HG03575 (cell line): Measurements from ENCODE around the gene P4HA3.
"Not testable (repeated sequence)": the region's sequence is repeated elsewhere in the genome, so short reads cannot be mapped to it uniquely, and the experiment has no call there.

Experiments
- ATAC-seq: cut with Tn5 transposase; IDR thresholded peaks from one replicate; pipeline ENCODE4 v1.9.1; 2021; ENCODE audit not compliant: unreplicated experiment, insufficient number of reproducible peaks, low FRiP score; ENCODE audit errors: extremely low read depth

Gene P4HA3

GRCh38 chr11:74311352-74311926 lies at the start of gene P4HA3:
TSS of gene P4HA3 (minus strand) at chr11:74311640. CDS start at chr11:74311611, 29 bp downstream.
- no peak for ATAC-seq

GRCh38 chr11:74357449-74357848 lies 46.0 kb upstream of the P4HA3 start:
- ATAC-seq = no peak

- ATAC-seq = no peak
Observed at GRCh38 chr11:74355626-74356025, 44.2 kb upstream of the P4HA3 start.

GRCh38 chr11:74354036-74354435 lies 42.6 kb upstream of the P4HA3 start:
- ATAC-seq = no peak

- no peak for ATAC-seq
Observed at GRCh38 chr11:74347381-74347780, 35.9 kb upstream of the P4HA3 start.

- ATAC-seq = no peak
Observed at GRCh38 chr11:74345420-74345819, 34.0 kb upstream of the P4HA3 start.

- ATAC-seq = no peak
Observed at GRCh38 chr11:74341921-74342320, 30.5 kb upstream of the P4HA3 start.

- ATAC-seq = no peak
Observed at GRCh38 chr11:74339619-74340018, 28.2 kb upstream of the P4HA3 start.

GRCh38 chr11:74338963-74339362 lies 27.5 kb upstream of the P4HA3 start:
- ATAC-seq = no peak

GRCh38 chr11:74333193-74333592 lies 21.8 kb upstream of the P4HA3 start:
- no peak for ATAC-seq

- ATAC-seq = no peak
Observed at GRCh38 chr11:74332291-74332690, 20.9 kb upstream of the P4HA3 start.

GRCh38 chr11:74331000-74331399 lies 19.6 kb upstream of the P4HA3 start:
- not testable (repeated sequence) for ATAC-seq

GRCh38 chr11:74330075-74330858 lies 18.8 kb upstream of the P4HA3 start:
- no peak for ATAC-seq

- ATAC-seq = no peak
Observed at GRCh38 chr11:74327076-74327475, 15.6 kb upstream of the P4HA3 start.

GRCh38 chr11:74326665-74327064 lies 15.2 kb upstream of the P4HA3 start:
- ATAC-seq = no peak

GRCh38 chr11:74325649-74326645 lies 14.5 kb upstream of the P4HA3 start:
- ATAC-seq = no peak

GRCh38 chr11:74322667-74323066 lies 11.2 kb upstream of the P4HA3 start:
- no peak for ATAC-seq

- no peak for ATAC-seq
Observed at GRCh38 chr11:74321487-74322188, 10.2 kb upstream of the P4HA3 start.

GRCh38 chr11:74320538-74320937 lies 9.1 kb upstream of the P4HA3 start:
- ATAC-seq = no peak
